Activated CD4-positive, alpha-beta T cell treated with anti-CD3 and anti-CD28 coated beads, Interleukin-10, Interleukin-2, amounts not matched to agents 100 ng/mL and 50 ng/mL, durations not matched to agents 16 hours and 8 hours (primary cell): ENCODE data around the gene CWC27.
"Not testable (repeated sequence)": the region's sequence is repeated elsewhere in the genome, so short reads cannot be mapped to it uniquely, and the experiment has no call there.

Source experiments
- DNase-seq: peaks from one replicate; pipeline ENCODE4 v3.0.0-alpha.2; 2020

CWC27 gene

DNA sequence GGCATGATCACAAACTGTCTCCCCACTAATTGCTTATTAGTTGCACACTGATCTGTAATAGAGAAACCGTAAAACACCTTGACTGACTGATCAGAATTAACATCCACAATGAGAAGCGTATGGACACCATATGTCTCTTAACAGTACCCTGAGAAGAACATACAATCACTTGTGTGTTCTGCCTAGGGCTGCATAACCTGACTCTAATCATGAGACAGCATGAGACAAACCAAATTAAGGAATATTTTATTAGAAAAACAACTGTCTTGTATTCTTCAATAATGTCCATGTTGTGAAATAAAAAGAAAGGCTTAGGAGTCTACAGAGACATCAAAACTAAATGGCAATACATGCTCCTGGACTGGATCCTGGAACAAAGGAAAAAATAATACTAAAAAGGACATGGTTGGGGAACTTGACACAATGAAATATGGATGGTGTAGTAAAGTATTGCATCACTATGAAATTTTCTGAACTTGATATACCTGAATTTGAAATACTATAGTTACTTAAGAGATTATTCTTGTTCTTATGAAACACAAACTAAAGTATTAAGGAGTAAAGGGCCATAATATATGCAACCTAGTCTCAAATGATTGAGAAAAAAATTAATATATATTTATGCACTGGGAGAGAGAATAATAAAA lies 162.1 kb downstream of the CWC27 start:
- DNase-seq = no peak

DNA sequence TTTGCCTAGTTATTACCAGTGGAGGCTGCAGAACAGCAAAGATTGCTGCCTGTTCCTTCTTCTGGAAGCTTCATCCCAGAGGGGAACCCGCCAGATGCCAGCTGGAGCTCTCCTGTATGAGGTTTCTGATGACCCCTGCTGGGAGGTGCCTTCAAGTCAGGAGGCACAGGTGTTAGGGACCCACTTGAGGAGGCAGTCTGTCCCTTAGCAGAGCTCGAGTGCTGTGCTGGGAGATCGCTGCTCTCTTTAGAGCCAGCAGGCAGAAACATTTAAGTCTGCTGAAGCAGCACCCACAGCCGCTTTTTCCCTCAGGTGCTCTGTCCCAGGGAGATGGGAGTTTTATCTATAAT lies 170.7 kb downstream of the CWC27 start:
- not testable (repeated sequence) for DNase-seq

DNA sequence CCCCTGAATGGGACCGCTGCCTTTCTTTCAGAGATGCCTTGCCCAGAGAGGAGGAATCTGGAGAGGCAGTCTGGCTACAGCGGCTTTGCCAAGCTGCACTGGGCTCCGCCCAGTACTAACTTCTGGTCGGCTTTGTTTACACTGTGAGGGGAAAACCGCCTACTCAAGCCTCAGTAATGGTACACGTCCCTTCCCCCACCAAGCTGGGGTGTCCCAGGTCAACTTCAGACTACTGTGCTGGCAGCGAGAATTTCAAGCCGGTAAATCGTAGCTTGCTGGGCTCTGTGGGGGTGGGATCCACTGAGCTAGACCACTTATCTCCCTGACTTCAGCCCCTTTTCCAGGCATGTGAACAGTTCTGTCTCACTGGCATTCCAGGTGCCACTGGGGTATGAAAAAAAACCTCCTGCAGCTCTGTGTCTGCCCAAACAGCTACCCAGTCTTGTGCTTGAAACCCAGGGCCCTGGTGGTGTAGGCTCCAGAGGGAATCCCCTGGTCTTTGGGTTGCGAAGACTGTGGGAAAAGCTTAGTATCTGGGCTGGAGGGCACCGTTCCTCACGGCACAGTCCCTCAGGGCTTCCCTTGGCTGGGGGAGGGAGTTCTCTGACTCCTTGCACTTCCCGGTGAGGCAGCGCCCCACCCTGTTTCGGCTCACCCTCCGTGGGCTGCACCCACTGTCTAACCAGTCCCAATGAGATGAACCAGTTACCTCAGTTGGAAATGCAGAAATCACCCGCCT lies 171.2 kb downstream of the CWC27 start:
- DNase-seq = no peak

DNA sequence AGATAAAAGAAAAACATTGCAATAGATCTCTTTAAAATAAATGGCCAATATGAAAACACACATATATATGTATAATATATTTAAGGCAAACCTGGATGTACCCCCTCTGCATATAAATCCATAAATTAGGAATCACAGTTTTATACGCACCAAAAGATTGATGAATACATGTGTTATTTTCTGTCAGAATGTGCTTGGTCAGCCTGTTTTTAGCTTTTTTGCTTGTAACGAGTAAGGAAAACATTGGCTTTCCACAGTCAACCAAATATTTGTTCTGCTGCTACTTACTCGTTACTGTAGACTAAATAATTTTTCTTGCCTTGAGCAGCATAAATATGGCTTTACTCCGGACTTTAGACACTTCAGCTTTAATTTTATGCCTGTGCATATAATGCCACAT lies 173.7 kb downstream of the CWC27 start:
- no peak for DNase-seq

DNA sequence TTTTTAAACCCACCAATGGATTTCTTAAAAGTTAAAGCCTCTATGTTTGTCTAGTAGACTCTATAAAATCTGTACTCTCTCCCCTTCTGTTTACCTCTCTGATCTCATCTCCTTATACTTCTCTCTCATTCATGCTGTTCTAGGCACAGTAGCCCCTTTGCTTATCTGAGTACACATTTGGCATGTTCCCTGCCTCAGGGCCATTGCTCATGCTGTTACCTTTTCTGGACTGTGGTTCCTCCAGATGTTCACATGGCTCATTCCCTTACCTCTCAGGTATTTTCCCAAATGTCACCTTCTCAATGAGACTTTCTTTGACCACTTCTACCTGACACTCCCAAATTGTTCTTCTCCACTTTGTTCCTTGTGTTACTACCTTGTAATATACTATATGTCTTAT lies 176.1 kb downstream of the CWC27 start:
- DNase-seq = no peak

DNA sequence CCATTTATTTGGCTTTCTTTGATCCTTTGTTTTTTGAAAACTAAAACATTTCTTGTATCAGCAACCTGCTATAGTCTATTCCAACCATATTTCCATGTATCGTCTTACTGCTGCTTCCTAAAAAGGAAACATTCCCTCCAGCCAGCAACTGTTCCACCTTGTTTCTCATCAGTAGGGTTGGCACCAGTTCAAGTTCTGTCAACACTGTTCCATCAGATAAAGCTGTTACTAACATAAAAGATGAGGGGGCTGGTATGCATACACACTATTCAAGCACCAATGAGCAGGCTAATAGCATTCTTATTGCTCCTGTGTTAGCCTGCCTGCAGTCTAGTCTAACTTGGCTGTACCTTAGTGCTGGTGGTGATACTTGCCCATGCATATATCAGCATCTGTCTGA lies 178.3 kb downstream of the CWC27 start:
- DNase-seq = no peak

DNA sequence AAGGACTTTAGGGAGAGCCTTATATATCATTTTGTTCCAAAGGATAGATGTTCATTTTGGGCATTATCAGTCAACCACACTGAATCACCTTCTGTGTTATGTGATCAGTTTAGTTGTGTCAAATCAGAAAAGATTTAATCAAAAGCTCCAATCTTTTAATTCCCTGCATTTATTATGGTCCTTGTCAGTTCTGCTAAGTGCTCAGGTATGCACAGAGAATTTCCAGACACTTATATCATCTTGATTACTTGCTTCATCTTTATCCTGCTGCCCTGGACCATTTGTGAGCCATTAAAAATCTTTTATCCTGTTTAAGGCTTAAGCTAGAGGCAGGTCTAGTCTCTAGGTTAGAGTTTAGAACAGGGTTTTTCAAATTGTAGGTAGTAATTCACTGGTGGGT lies 179.1 kb downstream of the CWC27 start:
- DNase-seq = no peak

DNA sequence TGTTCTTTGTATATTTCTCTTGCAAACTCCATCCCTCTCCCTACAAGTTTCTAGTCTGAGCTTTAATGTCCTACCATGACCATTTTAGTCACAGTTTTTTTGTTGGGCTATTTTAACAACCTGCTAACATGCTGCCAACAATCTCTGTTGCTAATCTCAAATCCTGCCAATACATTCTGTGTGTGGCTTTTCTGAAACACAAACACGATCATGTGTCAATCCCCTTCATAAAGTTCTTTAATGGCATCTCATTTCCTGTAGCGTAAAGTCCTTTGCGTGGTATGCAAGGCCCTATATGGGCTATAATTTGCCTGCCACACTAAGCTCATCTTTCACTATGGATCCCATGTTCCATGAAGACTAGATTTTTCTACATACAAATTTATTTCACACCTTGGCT lies 180.6 kb downstream of the CWC27 start:
- DNase-seq = no peak

DNA sequence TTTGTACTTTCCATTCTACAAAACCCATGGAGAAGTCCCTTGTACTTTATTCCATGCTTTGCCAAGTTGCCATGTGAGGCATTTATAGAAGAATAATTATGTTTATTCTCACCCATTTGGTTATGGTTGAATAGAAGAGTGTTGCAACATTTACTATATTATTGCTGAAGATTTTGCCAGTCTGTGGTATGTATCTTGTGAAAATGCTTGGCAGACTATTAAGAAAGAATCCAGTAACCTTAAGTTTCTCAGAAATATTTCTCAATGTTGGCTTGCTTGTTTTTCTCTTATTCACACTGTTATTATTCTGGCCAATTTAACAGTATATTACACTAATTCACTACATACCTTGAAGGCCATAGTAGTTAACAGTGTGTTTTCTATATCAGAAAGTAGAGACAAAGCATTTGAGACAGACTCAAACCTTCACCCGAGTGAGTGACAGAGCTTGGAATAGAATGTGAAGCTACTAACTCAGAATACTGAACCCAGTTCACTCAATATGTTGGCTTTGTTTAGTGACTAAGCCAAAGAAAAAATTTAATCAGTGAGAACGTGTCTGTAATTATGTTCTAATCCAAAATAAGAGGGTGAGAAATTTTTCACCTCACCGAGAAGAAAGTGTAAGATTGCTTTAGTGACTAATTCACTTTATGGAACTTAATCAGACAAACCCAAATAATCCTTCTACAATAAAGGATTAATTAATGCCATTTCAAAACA lies 184.4 kb downstream of the CWC27 start:
- no peak for DNase-seq

DNA sequence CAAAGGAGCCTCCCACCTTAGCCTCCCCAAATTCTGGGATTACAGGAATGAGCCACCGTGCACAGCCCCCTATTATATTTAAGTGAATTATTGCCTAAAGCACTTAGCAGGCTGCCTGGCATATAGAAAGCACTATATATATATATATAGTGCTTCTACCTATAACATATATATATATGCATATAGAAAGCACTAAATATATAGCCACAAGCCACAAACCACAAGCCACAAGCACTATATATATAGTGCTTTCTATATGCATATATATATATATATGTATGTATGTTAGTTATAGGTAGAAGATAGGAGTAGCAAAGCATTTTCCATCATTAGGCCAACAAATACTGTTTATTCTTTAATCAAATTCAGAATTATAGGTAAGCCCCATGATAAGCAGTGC lies 185.8 kb downstream of the CWC27 start:
- no peak for DNase-seq

DNA sequence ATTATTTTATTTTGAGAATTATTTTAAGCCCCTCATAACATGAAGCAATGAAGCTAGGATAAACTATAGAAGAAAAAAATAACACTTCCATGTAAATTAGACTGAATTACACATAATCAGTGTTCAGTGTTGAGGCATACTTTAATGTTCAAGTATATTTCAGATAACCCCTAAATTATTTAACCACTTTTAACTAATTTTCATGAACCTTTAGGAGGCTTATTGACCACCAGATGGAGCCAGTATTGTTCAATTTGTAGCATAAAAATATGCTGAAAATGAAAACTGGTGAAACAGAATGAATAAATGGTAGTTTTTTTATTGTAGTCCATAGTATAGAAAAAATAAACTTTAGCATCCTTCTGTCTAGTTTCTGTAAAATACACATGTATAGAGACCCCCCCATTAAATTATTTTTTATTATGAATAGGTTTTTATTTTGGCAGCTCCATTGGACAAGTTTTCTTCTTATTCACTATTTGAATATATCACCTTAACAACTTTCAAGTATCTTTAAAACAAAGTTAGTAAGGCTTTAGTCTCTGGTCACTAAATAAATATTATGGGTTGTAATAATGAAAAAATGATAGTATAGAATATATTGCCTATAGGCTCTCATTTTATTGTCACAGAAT lies 190.1 kb downstream of the CWC27 start:
- DNase-seq = no peak

DNA sequence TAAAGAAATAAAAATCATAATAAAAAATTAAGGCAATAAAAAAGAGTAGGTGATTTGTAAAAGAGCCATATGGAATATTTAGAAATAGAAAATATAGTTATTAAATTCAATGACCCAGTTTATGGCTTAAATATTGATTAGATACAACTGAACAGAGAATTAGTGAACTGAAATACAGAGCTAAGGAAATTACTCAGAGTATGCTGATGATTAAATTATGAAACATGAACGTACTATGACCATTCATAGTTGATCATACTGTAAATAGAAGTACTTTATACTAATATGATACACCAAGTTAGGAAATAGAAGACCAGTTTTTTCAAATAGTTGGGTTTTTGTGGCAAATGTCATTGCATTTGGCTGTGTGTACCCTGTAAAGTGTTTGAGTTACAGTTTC lies 194.5 kb downstream of the CWC27 start:
- DNase-seq = no peak

DNA sequence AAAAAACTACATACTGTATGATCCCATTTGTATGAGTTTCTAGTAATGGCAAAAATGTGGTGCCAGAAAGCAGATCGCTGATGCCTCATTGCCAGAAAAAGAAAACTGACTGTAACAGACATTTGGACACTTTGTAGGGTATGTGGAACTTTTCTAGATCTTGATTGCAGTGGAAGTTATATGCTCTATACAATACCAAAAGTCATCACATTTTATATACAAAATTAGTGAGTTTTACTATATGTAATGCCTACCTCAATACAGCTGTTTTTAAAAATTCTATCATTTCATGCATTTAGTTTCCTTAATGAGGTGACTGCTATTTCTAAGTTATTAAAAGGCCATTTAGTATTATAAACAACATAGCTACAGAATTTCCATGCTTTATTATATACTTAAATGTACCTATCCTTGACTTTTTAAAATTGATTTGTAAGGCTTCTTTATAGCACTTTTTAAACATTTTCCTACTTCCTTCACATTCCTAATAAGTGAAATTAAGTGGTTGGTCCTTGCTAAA lies 199.9 kb downstream of the CWC27 start:
- no peak for DNase-seq

DNA sequence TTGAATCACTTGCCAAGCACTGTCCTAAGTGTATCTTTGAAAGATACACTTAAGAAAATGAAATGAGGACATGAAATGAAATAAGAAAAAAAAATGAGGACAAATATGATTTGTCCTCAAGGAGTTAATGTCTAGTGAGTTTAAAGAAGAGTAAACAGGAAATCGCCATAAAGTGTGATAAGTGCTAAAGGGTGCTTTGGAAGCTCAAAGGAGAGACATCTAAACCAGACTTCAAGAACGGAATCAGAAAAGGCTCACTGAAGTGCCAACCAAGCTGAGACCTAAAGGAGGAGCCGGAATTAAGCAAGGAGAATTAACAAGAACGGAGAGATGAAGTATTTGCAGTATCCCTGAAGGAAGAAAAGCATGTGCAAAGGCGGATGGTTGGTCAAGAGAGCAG lies 200.8 kb downstream of the CWC27 start:
- no peak for DNase-seq

DNA sequence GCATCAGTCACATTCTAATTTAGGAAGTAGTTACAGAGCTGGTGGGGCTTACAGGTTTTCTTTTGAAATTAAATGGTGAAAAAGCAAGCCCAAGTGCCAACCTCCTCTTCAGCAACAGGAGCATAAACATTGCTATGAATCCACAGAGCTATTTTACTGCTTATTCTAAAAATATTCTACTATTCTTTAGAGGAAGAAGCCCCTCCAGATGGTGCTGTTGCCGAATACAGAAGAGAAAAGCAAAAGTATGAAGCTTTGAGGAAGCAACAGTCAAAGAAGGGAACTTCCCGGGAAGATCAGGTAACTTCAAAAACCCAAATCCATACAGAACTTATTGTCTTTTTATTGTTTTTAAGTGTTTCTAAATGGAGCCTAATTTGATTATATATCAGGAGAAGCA lies 202.8 kb downstream of the CWC27 start:
- no peak for DNase-seq

DNA sequence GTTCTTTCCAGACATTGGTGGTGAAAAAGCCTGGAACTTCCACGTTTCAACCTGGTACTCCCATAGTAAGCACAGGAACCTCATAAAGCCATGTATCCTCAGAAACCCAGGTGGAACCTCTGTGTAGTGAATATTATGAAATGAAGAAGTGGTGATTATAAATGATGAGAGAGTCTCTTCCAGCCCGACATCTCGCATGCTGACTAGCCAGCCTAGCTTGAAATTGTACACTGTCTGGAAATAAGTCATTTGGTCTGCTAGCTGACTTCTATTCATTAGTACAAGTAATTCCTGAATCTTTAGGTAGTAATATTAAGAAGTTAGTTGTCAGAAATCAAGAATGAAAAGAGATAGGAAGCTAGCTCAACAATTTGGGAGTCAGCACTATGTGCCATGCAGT lies 203.3 kb downstream of the CWC27 start:
- no peak for DNase-seq

DNA sequence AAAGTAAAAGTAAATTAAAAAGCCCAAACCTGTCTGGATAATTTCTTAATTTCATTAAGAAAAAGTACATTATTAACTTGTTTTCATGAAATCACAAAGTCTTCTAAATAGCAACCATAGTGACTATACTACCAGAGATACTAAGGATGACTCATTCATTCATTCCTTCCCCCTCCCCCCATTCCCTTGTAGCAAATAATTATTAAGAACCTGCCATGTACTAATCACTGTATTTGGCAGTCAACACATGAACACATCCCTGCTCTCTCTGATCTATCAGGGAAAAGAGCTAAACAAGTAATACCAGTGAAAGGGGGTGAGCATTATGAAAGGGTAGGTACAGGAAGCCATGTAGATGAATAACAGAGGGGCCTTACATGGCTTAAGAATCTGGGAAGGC lies 203.9 kb downstream of the CWC27 start:
- DNase-seq = no peak

DNA sequence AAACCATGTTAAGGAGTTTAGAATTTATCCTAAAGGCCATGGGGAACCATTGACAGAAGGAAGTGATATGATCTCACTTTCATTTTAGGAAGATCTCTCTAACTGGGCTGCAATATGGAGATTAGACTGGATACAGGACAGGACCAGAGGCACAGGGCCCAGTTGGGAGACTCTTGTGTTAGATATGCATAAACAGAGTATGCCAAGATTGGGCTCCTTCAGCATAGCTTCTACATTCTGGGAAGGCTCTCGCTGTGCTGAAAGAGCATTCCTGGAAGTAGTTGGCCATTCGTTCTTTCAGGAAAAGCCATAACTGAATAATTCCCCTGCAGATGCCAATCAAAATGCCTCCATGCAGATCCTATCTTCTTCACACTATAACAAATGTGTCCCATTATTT lies 204.5 kb downstream of the CWC27 start:
- no peak for DNase-seq

DNA sequence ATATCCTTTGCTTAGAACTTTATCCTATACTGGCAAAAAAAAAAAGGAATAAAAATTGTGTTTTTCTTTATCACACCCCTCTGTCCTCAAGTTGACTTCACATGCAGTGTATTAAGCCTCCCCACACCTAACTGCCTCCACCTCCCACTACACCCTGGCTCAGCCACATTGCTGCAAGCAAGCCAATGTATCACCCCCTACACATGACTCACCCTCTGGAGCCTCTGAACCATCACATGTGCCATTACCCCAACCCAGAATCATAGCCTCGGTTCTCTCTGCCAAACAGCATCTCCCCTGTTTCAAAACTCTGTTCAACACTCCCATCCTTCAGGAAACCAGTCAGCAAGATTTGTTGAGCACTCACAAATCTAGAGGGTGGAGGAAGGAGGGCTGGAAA lies 209.0 kb downstream of the CWC27 start:
- no peak for DNase-seq

DNA sequence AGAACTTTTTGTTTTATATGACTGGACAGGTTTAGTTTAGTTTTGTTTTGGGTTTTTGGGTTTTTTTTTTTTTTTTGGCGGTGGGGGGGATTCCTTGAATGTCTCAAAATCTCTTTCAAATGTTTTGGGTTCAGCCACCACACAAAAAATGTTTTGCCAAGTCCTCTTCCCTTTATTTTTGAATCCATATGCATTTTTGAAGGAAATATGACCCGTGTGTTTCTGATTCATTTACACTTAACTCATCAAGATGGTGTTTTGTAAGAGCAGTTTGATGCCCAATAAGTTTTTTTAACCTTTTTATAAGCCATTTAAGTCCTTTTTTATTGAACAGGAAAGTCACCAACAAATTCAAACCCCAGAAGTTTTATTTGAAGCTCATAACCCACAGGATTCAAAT lies 209.8 kb downstream of the CWC27 start:
- no peak for DNase-seq

DNA sequence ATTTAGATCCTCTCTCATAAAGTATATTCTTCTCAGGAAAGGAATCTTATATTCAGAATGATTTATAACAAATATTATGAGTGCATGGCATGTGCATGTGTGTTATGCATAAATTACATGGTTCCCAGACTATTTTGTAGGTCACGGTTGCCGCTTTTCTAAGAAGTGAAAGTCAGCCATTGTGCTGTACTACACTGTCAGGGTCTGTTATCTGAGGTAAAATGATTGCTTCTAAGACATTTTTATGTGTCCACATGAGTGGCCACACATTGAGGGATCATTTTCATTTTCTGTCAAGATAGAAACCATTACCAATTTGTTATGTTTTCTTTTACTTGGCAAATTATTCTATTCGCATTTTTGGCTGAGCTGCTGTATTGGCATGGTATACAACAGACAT lies 210.8 kb downstream of the CWC27 start:
- no peak for DNase-seq

DNA sequence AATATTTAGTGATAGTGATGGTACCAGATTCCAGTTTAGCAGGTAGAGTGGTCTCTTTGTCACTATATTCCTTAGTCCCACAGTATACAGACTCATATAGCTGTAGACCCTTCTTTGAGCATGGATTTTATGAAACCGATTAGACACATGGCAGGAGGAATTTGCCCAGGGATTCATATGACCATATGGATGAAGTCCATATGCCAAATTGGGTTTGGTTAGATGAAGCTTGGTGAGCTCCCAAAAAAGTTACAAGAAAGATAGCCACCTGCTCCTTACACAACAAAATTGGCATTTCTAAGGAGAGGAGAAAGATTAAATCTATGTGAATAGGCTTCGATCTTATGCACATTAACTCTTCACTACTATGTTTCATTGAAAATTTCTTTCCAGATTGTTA lies 211.4 kb downstream of the CWC27 start:
- DNase-seq = no peak

DNA sequence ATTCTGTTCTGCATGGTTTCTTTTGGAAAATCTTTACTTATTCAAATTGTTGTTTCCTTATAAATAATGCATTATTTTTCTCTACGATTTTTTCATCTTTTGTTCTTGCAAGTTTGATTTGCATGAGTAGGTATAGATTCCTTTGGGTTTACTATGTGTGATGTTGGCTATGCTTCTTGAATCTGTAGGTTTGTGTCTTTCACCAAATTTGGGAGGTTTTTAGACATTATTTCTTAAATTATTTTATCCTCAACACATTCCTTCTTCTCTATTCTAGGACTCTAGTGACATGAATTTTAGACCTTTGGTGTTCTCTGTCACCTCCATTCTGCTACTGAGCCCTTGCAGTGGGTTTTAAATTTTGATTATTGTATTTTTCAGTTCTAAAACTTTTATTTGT lies 219.0 kb downstream of the CWC27 start:
- DNase-seq = no peak

DNA sequence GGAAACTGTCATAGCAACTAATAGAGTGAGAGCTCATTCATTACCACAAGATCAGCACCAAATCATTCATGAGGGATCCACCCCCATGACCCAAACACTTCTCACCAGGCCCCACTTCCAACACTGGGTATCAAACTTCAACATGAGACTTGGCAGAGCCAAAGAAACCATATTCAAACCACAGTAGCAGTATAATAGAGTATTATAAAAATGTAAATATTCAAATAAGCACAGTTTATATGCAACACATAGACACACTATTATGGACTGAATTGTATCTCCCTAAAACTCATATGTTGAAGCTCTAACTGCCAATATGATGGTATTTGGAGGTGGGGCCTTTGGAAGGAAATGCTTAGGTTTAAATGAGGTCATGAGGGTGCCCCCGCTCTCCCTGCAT lies 240.5 kb downstream of the CWC27 start:
- no peak for DNase-seq
